GM08714 (cell line): ENCODE results near the gene RUVBL2.

Experiments
- H3K4me3 ChIP-seq: fragments of 200-500 bp; sonication (Bioruptor generic); 2 replicates; pipeline ENCODE4 v1.5.1; 2014; ENCODE audit warnings: mild to moderate bottlenecking, low read length, inconsistent platforms
- ZNF274 ChIP-seq: IDR thresholded peaks from 2 replicates; pipeline ENCODE4 v1.6.1; 2012; ENCODE audit warnings: mild to moderate bottlenecking, low read depth, low read length

Gene RUVBL2

DNA sequence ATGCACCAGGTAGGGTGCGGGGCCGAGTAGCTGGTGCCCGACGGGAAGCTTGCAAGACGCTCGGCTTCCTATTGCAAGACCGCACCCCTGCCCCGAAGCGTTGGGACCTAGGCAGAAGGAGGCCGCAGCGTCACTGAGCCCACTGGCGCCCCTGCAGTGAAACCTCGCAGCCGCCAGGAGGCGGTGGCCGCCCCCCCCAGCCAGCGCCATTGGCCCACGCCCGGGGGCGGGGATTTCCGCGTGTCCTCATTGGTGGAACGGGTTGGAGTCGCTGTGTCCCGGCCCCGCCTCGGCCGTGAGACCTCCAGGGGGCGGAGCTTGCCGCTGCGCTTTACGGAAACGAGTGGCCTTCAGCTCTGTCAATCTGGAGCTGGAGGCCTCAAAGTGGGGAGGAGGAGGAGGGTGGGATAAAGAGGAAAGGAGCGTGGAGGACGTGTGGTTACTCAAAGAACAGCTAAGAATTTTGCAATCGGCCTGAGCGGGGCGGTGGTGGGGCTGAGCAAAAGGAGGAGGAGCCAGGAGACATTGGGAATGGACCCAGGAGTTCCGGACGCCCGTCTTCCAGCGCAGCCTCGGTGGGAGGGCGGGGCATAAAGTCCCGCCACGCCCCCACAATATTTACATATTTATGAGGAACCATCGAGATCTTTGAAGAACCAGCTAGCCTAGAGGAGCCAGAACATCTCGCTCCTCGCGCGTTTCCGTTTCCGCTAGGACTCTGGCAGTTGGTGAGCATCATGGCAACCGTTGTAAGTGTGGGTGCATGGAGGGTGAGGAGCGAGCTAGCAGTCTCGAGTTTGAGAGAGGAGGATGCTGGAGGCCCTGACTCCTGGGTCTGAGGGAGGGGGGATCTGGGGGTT is at the start of gene RUVBL2, which contains the start of gene GYS1:
Gene RUVBL2 (plus strand): TSS at position 713 of the 860 bp plus-strand sequence. CDS start 25 bp downstream, at position 738.
Gene GYS1 (minus strand): TSS at position 135 of the 860 bp plus-strand sequence. CDS start 197 bp downstream, outside the sequence.
- no peak for TF ChIP-seq ZNF274
- H3K4me3 ChIP-seq: peak within 1 kb of the TSS; percentile 85

DNA sequence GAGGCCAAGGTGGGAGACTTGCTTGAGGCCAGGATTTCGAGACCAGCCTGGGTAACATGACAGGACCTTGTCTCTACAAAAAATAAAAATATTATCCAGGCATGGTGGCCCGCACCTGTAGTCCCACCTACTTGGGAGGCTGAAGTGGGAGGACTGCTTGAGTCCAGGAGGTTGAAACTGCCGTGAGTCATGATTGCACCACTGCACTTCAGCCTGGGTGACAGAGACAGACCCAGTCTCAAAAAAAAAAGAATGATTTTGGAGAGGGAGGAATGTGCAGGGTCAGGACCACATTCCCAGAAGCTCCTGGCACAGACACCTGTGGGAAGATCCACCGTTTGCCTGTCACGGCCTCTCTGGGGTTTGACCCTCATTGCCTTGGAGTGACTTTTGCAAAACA is 48.3 kb upstream of the RUVBL2 start:
- TF ChIP-seq ZNF274: no peak
- no peak overlapping the region for H3K4me3 ChIP-seq

DNA sequence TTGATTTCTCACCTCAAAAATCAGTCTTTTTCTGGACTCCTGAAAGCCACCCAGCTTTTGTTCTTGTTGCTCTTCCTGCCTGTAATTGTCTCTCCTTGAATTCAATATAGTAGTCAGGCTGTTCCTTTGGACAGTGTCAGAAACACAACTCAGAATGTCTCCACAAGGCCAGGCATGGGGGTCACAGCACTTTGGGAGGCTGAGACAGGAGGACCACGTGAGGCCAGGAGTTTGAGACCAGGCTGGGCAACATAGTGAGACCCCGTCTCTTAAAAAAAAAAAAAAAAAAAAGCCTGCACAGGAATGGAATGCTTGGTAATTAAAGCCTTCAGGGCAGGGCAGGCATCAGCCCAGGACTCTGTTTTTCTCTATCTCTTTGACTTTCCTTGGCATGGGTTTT is 47.9 kb upstream of the RUVBL2 start:
- H3K4me3 ChIP-seq: no peak overlapping the region
- TF ChIP-seq ZNF274: no peak

DNA sequence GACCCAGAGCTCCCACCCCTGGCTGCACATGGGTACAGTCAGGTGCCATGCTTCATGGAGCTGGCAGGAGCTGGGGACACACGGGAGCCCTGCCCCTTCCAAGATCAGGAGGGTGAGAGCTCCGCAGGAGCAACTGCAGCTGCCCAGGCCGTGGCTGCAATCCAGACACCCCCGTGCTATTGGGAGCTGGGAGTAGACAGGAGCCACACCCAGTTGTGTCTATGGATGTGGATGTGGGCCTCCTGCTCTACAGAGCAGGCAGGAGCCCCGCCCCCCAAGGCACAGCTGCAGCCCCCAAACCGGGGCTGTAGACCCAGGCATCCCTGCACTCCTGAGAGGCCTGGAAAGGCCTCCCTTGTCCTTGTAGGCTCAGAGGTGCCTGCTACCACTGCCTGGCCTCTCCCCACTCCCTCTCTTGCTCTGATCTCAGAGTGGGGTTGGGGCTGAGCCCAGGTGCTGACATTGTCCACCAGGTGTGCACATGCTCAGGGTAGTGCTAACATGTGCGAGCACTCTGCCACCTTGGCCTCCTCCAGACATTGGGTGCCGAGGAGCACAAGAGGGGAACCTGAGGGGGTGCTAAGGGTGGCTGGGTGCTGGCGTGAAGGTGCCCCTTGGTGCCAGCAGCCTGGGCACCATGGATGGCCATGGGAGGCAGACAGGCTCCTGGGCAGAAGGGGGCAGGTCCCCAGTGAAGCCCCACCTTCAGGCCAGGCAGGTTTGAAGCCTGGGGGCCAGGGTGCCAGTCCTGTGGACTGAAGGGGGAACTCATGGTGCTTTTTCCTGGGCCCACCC is 47.0 kb upstream of the RUVBL2 start:
- H3K4me3 ChIP-seq: no peak overlapping the region
- TF ChIP-seq ZNF274: no peak

DNA sequence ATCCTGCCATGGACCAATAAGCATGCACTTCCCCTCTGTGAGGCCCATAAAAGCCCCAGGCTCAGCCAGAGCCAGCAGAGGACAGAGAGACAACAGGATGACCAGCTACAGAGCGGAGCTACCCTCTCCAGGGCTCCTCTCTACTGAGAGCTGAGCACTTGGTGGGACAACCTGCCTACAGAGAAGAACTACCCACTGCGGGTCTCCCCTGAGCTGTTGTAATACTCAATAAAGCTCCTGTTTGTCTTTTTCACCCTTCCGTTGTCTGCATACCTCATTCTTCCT is 46.5 kb upstream of the RUVBL2 start:
- TF ChIP-seq ZNF274: no peak
- H3K4me3 ChIP-seq: no peak overlapping the region

DNA sequence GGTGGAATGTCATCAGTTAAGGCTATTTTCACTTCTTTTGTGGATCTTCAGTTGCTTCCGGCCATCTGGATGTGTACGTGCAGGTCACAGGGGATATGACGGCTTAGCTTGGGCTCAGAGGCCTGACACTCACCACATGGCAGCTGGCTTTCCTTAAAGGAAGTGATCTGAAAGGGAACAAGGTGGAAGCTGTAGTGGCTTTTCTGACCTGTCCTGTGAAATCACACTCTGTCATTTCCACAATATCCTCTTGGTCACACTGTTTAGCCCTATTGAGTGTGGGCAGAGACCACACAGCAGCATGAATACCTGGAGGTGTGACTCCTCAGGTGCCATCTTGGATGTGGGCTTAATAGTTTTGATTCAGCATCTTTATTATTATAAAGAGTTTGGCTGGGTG is 43.5 kb upstream of the RUVBL2 start:
- TF ChIP-seq ZNF274: no peak

DNA sequence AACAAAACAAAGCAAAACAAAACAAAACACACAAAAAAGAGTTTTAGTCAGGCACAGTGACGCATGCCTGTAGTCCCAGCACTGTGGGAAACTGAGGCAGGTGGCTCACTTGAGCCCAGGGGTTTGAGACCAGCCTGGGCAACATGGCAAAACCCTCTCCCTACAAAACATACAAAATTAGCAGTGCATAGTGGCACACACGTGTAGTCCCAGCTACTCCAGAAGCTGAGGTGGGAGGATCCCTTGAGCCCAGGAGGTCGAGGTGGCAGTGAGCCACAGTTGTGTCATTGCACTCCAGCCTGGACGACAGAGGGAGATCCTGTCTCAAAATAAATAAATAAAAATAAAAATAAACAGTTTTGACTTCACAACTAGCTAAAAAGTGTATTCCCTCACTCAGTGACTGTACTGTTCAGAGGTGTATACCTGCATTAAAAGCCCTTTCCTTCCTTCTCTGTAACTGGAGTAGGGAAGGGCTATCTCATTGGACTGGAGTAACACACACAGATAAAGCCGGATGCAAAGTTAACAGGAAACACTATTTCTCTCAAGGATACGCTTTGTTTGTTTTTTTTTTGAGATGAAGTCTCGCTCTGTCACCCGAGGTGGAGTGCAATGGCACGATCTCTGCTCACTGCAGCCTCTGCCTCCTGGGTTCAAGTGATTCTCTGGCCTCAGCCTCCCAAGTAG is 42.7 kb upstream of the RUVBL2 start:
- no peak for TF ChIP-seq ZNF274
- no peak overlapping the region for H3K4me3 ChIP-seq

More for the DNA sequence above, 43.5 kb upstream of the RUVBL2 start:
- no peak overlapping the region for H3K4me3 ChIP-seq

DNA sequence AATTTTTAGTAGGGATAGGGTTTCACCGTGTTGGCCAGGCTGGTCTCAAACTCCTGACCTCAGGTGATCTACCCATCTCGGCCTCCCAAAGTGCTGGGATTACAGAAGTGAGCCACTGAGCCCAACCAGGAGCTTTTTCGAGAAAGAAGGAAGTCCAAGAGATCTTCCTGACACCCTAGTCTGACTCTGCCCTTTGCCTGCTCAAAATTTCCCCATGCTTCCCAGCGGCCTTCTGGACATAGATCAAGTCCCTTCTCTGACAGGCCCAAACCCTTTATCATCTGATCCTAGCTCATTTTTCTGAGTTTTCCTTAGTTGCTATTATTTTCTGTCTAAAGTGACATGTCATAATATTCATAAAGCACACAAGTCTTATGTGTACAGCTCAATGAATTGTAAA is 40.5 kb upstream of the RUVBL2 start:
- TF ChIP-seq ZNF274: no peak

DNA sequence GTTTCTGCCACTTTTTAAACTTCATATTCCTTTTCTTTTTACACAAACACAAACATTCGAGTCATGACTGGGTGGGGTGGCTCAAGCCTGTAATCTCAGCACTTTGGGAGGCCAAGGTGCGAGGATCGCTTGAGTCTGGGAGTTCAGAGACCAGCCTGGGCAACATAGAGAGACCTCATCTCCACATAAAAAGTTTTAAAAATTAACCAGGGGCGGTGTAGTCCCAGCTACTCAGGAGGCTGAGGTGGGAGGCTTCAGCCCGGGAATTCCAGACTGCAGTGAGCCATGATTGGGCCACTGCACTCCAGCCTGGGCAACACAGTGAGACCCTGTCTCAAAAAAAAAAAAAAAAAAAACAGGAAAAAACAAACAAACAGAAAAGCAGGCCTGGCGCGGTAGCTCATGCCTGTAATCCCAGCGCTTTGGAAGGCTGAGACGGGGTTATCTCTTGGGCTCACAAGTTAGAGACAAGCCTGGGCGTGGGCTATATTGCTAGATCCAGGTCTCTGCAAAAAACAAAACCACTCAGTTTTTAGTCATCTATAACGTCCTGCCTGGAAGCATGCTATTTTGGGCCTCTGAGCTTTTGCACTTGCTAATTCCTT is 39.6 kb upstream of the RUVBL2 start:
- no peak for TF ChIP-seq ZNF274
- H3K4me3 ChIP-seq: peak overlapping the region; percentile 78; the same call in 1 of the 2 replicates

More for the DNA sequence above, 40.5 kb upstream of the RUVBL2 start:
- H3K4me3 ChIP-seq: no peak overlapping the region

DNA sequence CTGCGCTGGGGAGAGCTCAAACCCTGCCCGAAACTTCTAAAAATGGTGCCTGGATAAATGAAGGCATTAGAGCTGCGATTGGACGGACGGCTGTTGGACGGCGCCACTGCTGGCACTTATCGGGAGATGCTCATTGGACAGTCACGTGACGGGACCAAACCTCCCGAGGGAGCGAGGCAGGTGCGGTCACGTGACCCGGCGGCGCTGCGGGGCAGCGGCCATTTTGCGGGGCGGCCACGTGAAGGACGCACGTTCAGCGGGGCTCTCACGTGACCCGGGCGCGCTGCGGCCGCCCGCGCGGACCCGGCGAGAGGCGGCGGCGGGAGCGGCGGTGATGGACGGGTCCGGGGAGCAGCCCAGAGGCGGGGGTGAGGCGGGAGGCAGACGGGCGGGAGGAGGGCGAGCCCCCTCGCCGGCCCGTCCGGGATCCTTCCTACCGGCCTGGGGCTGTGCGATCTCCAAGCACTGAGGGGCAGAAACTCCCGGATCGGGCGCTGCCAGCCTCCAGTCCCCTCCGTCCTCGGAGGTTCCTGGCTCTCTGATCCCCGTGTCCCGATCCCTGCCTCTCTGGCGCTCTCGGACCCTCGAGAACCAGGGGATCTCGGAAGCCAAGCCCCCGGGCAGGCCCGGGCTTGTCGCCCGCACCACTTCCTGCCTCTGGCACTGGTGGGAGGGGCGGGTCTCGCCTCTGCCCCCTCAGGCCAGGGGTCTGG is 38.9 kb upstream of the RUVBL2 start, which contains the start of gene BAX:
Gene BAX (plus strand): TSS at position 281 of the 713 bp plus-strand sequence. CDS start 54 bp downstream, at position 335.
- TF ChIP-seq ZNF274: no peak
- peak within 1 kb of the TSS; percentile 78 for H3K4me3 ChIP-seq

DNA sequence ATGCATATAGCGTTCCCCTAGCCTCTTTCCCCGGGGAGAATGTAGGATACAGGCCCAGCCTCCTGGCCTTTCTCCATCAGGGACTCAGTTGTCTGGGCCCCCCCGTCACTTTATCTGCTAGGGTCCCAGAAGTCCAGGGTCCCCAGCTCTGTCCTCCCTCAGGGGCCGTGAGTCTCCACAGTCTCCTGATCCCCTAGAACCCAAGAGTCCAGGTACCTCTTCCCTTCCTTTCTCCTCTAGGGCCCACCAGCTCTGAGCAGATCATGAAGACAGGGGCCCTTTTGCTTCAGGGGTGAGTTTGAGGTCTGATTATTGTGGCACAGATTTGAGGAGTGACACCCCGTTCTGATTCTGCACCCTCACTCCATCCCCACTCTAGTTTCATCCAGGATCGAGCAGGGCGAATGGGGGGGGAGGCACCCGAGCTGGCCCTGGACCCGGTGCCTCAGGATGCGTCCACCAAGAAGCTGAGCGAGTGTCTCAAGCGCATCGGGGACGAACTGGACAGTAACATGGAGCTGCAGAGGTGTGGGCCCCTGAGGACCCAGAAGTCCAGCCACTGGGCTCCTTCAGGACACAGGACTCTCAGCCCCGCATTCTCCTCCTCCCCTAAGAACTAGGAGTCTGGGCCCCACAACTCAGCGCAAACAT is 38.3 kb upstream of the RUVBL2 start:
- H3K4me3 ChIP-seq: peak overlapping the region; percentile 78
- TF ChIP-seq ZNF274: no peak

DNA sequence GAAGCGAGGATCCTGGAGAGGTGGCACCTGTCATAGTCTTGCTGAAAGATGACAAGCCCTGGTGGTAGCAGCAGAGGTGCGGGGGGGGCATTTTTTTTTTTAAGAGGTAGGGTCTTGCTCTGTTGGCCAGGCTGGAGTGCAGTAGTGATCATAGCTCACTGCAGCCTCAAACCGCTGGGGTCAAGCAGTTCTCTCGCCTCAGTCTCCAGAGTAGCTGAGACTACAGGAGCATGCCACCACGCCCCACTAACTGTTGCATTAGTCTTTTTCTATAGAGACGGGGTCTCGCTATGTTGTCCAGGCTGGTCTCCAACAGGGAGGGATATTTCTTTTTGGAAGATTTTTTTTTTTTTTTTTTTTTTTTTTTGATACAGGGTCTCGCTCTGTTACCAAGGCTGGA is 35.7 kb upstream of the RUVBL2 start:
- H3K4me3 ChIP-seq: no peak overlapping the region
- TF ChIP-seq ZNF274: no peak

DNA sequence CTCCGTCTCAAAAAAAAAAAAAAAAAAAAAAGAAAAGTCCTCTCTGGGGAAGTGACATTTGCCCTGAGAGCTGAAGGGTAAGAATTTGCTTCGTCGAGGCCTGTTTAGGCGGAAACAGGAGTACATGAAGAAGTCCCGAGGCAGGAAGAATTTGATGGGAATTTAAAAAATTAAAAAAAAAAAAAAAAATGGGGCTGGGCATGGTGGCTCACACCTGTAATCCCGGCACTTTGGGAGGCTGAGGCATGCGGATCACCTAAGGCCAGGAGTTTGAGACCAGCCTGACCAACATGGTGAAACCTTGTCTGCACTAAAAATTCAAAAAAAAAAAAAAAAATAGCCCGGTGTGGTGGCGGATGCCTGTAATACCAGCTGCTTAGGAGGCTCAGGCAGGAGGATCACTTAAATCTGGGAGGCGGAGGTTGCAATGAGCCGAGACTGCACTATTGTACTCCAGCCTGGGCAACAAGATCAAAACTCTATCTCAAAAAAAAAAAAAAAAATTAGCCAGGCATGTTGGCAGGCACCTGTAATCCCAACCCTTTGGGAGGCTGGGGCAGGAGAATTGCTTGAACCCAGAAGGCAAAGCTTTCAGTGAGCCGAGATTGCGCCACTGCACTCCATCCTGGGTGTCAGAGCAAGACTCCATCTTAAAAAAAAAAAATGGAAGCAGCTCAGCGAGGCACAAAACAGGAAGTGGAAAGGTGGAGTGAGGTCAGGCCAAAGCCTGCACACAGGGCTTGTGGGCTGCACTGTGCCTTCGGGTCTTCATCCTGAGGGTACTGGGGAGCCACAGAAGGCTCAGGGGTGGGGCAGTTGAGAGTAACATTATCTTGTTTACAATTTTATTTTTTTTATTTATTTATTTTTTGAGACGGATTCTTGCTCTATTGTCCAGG is 34.1 kb upstream of the RUVBL2 start:
- H3K4me3 ChIP-seq: no peak overlapping the region
- no peak for TF ChIP-seq ZNF274
